ENCODE data around the gene ARHGAP35.

ARHGAP35 gene

DNA sequence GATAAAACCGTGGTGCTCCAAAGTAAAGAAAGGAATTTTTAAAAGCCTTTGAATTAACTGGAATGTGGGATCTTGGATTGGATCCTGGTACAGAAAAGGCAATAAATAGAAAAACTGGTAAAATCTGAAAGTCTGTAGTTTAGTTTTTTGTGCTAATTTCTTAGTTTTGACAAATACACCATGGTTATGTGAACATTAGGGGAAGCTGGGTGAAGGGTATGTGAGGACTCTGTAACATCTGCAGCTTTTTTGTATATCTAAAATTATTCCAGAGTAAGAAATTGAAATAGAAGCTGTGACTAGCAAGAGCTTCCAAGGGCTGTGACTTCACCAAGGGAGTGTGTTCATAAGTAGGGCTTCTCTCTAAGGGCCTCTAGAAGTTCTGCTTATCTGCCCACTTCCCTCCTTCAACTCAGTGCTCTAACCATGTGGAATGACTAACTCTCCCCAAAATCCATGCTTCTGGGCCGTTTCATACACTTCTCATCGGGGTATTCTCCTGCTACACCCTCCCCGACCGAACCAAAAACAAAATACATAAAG, 26.5 kb downstream of the ARHGAP35 start:
- 91 to 94% methylated on average over 5 of the region's 5 CpGs for WGBS, 2 experiments (ENCODE audit: insufficient coverage in 2 of 2)
- H3K9me3 ChIP-seq (ENCODE audit: control insufficient read depth, low read length), result no peaks in the 10 kb centered on the region
- no peak overlapping the region for H3K27ac ChIP-seq (ENCODE audit: low read depth, low read length, severe bottlenecking)
- H3K4me3 ChIP-seq (ENCODE audit: extremely low read depth, insufficient read depth, low read length, poor library complexity, severe bottlenecking), result no peak overlapping the region
- peaks cover 8% of the 10 kb centered on the region for H3K4me1 ChIP-seq (ENCODE audit: control insufficient read depth, insufficient read depth, low read length, poor library complexity, severe bottlenecking)
- peaks cover 8% of the 10 kb centered on the region for H3K36me3 ChIP-seq (ENCODE audit: control insufficient read depth, insufficient read depth, low read length)

DNA sequence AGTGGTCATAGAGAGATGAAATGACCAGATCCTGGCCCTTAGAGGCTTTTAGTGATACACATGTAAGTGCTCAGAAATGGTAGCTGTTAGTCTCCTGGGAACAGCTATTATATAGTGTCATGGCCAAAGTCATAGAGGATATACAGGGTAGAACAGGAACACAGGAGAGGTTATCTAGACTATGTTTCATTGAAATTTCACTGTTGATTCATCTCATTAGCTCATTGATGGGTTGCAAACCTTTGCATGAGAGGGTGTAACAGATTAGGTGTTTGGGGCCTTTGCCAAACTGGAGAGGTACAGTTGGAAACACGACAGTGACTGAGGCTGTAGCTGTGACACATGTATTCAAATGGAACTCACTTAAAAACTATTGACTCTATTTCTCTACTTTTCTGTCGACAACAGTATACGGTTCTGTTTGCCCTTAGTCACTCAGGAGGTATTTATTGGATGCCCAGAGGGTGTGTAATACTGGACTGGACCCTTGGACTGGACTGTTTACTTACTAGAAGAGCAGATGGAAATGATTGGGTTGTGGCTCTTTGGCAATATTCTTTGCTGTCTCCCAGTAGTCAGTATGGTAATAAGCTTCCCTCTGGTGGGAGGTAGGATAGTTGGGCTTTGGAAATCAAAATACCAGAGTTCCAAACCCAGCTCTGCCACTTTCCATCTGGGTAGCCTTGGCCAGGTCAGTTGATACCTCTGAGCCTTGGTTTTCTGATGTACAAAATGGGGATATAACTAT, 29.8 kb downstream of the ARHGAP35 start:
- peaks cover 4% of the 10 kb centered on the region for H3K36me3 ChIP-seq (ENCODE audit: control insufficient read depth, insufficient read depth, low read length)
- H3K4me3 ChIP-seq (ENCODE audit: extremely low read depth, insufficient read depth, low read length, poor library complexity, severe bottlenecking), result no peak overlapping the region
- no peaks in the 10 kb centered on the region for H3K9me3 ChIP-seq (ENCODE audit: control insufficient read depth, low read length)
- peak overlapping the region; percentile 47 for H3K27ac ChIP-seq (ENCODE audit: low read depth, low read length, severe bottlenecking)
- H3K4me1 ChIP-seq (ENCODE audit: control insufficient read depth, insufficient read depth, low read length, poor library complexity, severe bottlenecking), result peaks cover 8% of the 10 kb centered on the region
- WGBS, 2 experiments (ENCODE audit: insufficient coverage in 2 of 2), result 100% methylated on average over 2 of the region's 3 CpGs; no CpG with 5 or more reads in 1 of the 2 experiments

DNA sequence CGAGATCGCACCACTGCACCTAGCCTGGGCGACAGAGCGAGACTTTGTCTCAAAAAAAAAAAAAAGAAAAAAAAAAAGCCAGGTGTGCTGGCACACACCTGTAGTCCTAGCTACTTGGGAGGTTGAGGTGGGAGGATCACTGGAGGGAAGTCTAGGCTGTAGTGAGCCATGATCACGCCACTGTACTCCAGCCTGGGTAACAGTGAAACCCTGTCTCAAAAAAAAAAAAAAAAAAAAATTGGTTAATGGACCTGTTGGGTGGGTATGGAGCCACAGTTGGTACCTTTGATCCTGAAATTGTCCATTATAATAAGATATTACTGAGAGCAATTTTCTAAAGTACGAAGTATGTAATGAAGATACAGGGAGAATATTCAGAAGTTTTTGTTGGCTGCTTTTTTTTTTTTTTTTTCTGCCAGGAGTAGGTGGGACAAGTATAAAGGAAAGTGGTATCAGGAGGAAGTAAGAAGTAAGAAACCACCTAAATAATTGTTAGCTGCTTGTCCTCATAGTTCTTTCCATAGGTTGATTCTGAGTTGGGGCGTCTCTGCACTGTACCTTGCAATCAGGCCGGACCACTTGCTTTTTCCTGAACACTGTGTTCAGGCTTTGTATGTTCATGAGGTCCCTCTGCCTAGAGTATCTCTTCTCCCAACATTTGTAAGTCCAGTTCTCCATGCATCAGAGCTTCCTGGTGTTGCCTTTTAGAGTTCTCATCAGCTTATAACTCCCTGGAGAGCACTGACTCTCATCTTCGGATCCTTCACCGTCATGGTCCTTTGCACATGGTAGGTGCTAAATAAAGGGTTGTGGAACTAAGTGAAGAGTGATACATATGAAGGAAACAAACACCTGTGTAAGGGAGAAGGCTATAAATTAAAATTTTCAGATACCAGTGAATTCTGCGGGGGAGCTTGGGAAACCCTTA, 31.7 kb downstream of the ARHGAP35 start:
- no peak overlapping the region for H3K4me3 ChIP-seq (ENCODE audit: extremely low read depth, insufficient read depth, low read length, poor library complexity, severe bottlenecking)
- H3K27ac ChIP-seq (ENCODE audit: low read depth, low read length, severe bottlenecking), result no peak overlapping the region
- H3K36me3 ChIP-seq (ENCODE audit: control insufficient read depth, insufficient read depth, low read length), result peaks cover 3% of the 10 kb centered on the region
- peaks cover 8% of the 10 kb centered on the region for H3K4me1 ChIP-seq (ENCODE audit: control insufficient read depth, insufficient read depth, low read length, poor library complexity, severe bottlenecking)
- 92 to 98% methylated on average over 5 to 10 of the region's 11 CpGs for WGBS, 2 experiments (ENCODE audit: insufficient coverage in 2 of 2)
- H3K9me3 ChIP-seq (ENCODE audit: control insufficient read depth, low read length), result no peaks in the 10 kb centered on the region

DNA sequence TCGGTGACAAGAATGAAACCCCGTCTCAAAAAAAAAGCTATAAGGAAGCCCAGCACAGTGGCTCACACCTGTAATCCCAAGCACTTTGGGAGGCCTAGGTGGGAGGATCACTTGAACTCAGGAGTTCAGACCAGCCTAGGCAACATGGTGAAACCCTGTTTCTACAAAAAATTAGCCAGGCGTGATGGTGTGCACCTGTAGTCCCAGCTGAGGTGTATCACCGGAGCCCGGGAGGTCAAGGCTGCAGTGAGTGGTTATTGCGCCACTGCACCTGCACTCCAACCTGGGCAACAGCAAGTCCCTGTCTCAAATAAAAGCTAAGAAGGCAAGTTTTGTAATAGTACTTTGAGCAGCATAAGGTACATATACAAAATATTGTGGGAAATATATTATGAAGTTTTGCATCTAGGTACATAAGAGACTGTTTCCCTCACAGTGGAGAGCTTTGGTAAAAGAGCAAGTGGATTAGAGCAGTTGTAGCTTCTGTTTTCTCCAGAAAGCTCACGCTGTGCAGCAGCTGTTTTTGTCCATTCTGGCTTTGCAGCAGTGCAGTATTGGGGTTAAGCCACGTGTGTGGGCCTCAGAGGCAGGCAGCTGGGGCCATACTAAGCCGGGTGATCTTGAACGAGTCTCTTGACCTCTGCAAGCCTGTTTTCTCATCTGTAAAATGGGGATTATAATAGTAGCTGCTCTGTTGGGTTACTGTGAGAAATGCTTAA, 35.4 kb downstream of the ARHGAP35 start:
- Histone ChIP-seq H3K9me3 (ENCODE audit: control insufficient read depth, low read length) (no peaks in the 10 kb centered on the region), H3K4me3 (ENCODE audit: extremely low read depth, insufficient read depth, low read length, poor library complexity, severe bottlenecking) (no peak overlapping the region), H3K4me1 (ENCODE audit: control insufficient read depth, insufficient read depth, low read length, poor library complexity, severe bottlenecking) (peaks cover 11% of the 10 kb centered on the region), H3K36me3 (ENCODE audit: control insufficient read depth, insufficient read depth, low read length) (peaks cover 3% of the 10 kb centered on the region), H3K27ac (ENCODE audit: low read depth, low read length, severe bottlenecking) (no peak overlapping the region)
- 95 to 97% methylated on average over 10 of the region's 10 CpGs for WGBS, 2 experiments (ENCODE audit: insufficient coverage in 2 of 2)

DNA sequence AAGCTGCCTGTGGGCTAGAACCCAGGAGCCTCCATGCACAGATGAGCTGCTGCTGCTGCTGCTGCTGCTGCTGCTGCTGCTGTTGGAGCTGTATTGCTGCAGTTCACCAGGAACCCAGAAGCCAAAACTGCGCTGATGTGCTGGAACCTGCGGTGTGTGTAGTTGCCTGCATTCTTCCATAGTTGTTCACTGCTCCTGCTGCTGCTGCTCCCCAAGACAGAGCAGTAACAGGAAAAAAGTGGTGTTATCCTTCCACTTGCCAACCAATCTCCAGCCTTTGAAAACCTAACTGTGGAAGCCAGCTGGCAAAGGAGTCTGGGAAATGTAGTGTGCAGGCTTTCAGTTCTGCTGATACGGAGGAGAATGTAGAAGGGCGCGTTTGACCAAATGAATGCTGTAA, 37.9 kb downstream of the ARHGAP35 start:
- 88 to 92% methylated on average over 5 of the region's 5 CpGs for WGBS, 2 experiments (ENCODE audit: insufficient coverage in 2 of 2)
- Histone ChIP-seq H3K27ac (ENCODE audit: low read depth, low read length, severe bottlenecking) (peak overlapping the region; percentile 30), H3K9me3 (ENCODE audit: control insufficient read depth, low read length) (no peaks in the 10 kb centered on the region), H3K36me3 (ENCODE audit: control insufficient read depth, insufficient read depth, low read length) (peaks cover 3% of the 10 kb centered on the region), H3K4me1 (ENCODE audit: control insufficient read depth, insufficient read depth, low read length, poor library complexity, severe bottlenecking) (peaks cover 36% of the 10 kb centered on the region), H3K4me3 (ENCODE audit: extremely low read depth, insufficient read depth, low read length, poor library complexity, severe bottlenecking) (no peak overlapping the region)

DNA sequence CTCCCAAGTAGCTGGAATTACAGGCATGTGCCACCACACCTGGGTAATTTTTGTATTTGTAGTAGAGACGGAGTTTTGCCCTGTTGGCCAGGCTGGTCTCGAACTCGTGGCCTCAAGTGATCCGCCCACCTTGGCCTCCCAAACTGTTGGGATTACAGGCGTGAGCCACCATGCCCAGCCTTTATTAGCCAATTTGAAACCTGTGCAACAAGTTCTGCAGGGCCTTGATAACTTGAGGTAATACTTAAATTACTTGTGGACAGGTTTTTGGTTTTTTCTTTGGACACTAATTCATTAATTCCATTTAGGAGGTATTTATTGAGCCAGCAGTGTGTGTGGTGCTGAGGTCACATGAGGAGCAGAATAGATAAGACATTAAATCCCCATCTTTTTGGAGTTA, 39.5 kb downstream of the ARHGAP35 start:
- no peak overlapping the region for H3K4me3 ChIP-seq (ENCODE audit: extremely low read depth, insufficient read depth, low read length, poor library complexity, severe bottlenecking)
- 92 to 95% methylated on average over 5 of the region's 5 CpGs for WGBS, 2 experiments (ENCODE audit: insufficient coverage in 2 of 2)
- no peak overlapping the region for H3K27ac ChIP-seq (ENCODE audit: low read depth, low read length, severe bottlenecking)

DNA sequence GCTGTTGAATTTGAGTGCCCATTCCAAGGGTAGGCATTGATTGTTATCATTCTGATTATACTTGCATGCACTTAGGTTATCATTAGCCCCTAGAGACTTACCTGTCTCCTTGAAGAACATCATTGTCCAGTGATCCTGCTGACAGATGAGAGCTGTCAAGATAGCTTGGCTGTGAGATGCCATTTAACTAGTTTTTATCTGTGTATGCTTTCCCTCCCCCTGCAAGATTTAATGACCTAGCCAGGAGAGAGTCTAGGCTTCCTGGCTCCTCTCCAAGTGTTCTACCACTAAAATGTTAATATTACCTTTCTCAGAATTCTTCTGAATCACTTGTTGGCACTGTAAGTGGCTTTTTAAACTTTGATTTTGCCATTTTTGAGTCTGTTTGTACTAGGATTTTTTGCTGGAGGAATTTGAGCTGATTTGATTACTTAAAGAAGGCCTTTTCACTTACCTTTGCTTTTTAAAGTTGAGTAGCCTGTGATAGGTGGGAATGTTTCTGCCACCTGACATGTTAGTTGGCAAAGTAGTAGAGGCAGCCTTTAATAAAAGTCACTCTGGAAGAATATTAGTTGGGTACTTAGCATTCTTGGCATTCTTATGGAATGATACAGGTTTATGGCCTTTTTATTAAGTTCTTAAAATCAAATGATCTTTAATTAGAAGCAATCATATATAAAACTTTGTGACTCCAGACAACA, 41.1 kb downstream of the ARHGAP35 start:
- Histone ChIP-seq H3K27ac (ENCODE audit: low read depth, low read length, severe bottlenecking) (peak overlapping the region; percentile 97), H3K4me3 (ENCODE audit: extremely low read depth, insufficient read depth, low read length, poor library complexity, severe bottlenecking) (no peak overlapping the region), H3K9me3 (ENCODE audit: control insufficient read depth, low read length) (no peaks in the 10 kb centered on the region), H3K36me3 (ENCODE audit: control insufficient read depth, insufficient read depth, low read length) (no peaks in the 10 kb centered on the region), H3K4me1 (ENCODE audit: control insufficient read depth, insufficient read depth, low read length, poor library complexity, severe bottlenecking) (peaks cover 57% of the 10 kb centered on the region)

More for the DNA sequence above, 39.5 kb downstream of the ARHGAP35 start:
- H3K36me3 ChIP-seq (ENCODE audit: control insufficient read depth, insufficient read depth, low read length), result peaks cover 3% of the 10 kb centered on the region
- H3K4me1 ChIP-seq (ENCODE audit: control insufficient read depth, insufficient read depth, low read length, poor library complexity, severe bottlenecking), result peaks cover 52% of the 10 kb centered on the region
- no peaks in the 10 kb centered on the region for H3K9me3 ChIP-seq (ENCODE audit: control insufficient read depth, low read length)

DNA sequence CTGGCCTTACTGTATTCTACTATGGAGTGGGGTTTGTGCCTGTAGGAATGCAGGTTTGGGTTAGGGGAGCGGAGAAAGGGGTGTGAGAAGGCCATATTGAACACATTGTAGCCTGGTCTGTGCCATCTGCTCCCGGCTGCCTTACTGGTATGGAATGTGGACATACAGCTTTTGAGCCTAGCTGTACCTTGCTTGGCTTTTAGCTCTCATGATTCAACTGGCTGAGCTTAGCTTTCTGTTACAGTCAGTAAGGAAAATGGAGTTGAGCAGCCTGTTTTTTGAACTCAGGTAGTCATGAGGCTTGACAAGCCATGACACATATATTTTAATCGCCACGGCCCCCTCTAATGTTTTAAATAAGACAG, 41.6 kb downstream of the ARHGAP35 start:
- WGBS, 2 experiments (ENCODE audit: insufficient coverage in 2 of 2), result 90% methylated on average over 1 to 2 of the region's 4 CpGs
- Histone ChIP-seq H3K27ac (ENCODE audit: low read depth, low read length, severe bottlenecking) (peak overlapping the region; percentile 97), H3K36me3 (ENCODE audit: control insufficient read depth, insufficient read depth, low read length) (no peaks in the 10 kb centered on the region), H3K4me3 (ENCODE audit: extremely low read depth, insufficient read depth, low read length, poor library complexity, severe bottlenecking) (no peak overlapping the region), H3K9me3 (ENCODE audit: control insufficient read depth, low read length) (no peaks in the 10 kb centered on the region), H3K4me1 (ENCODE audit: control insufficient read depth, insufficient read depth, low read length, poor library complexity, severe bottlenecking) (peaks cover 57% of the 10 kb centered on the region)

DNA sequence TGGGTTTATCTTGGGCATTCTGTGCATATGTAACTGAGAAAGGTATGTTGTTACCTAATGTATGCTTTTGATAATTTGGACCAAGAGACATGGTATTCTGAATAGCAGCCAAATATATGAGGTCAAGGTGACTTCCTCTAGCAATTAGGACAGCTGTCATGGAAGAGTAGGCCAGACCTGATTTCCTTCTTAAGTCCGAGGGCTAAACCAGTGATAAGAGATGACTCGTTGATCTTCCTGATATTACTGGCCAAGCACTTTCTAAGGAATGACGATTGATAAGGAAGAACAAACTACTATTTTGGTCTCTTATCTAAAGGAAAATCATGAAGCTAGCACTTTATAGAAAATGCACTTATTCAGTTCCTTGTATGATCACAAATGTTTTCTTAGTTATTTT, 42.7 kb downstream of the ARHGAP35 start:
- no peaks in the 10 kb centered on the region for H3K9me3 ChIP-seq (ENCODE audit: control insufficient read depth, low read length)
- H3K27ac ChIP-seq (ENCODE audit: low read depth, low read length, severe bottlenecking), result peak overlapping the region; percentile 97
- peaks cover 3% of the 10 kb centered on the region for H3K36me3 ChIP-seq (ENCODE audit: control insufficient read depth, insufficient read depth, low read length)
- 25 to 42% methylated on average over 1 to 2 of the region's 3 CpGs for WGBS, 2 experiments (ENCODE audit: insufficient coverage in 2 of 2)
- H3K4me3 ChIP-seq (ENCODE audit: extremely low read depth, insufficient read depth, low read length, poor library complexity, severe bottlenecking), result no peak overlapping the region
- H3K4me1 ChIP-seq (ENCODE audit: control insufficient read depth, insufficient read depth, low read length, poor library complexity, severe bottlenecking), result peaks cover 61% of the 10 kb centered on the region

Data from mesodermal cell (in vitro differentiated cells).